ENCODE results near the gene IMMP2L.

IMMP2L gene

DNA sequence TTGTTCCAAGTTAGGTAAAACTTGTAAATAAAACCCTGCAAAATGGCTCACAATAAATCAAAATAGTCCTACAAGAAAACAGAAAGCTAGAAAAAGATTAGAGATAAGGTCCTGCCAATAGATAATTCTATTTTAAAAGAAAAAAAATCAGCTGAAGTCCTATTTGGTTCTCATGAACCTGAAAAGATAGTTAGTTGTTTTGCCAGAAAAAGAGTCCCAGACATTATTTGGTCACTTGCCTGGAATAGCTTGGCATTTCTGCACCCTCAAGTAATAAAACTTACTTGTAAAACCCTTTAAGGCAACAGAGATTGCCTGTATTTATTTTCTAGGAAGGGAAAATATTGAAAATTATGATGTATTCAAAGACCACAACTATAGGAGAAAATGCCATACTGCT lies 423.7 kb downstream of the IMMP2L start:
- no peak for DNase-seq

DNA sequence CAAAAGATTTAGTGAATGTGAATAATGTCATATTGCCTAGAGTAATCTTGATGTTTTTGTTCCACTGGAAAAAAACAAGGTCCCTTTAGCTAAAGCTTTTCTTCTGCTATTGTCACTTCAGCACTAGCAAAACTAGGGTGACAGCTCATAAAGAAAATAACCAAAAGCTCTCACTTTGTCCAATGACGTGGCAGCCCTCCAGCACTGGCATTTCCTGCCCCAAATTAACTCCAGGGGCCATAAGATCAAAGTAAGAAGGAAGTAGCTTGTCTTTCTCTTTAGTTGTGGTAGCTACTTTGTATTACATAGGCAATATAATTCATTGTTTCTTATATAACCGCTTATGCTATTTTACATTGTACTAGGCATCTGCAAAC lies 424.1 kb downstream of the IMMP2L start:
- DNase-seq = no peak

DNA sequence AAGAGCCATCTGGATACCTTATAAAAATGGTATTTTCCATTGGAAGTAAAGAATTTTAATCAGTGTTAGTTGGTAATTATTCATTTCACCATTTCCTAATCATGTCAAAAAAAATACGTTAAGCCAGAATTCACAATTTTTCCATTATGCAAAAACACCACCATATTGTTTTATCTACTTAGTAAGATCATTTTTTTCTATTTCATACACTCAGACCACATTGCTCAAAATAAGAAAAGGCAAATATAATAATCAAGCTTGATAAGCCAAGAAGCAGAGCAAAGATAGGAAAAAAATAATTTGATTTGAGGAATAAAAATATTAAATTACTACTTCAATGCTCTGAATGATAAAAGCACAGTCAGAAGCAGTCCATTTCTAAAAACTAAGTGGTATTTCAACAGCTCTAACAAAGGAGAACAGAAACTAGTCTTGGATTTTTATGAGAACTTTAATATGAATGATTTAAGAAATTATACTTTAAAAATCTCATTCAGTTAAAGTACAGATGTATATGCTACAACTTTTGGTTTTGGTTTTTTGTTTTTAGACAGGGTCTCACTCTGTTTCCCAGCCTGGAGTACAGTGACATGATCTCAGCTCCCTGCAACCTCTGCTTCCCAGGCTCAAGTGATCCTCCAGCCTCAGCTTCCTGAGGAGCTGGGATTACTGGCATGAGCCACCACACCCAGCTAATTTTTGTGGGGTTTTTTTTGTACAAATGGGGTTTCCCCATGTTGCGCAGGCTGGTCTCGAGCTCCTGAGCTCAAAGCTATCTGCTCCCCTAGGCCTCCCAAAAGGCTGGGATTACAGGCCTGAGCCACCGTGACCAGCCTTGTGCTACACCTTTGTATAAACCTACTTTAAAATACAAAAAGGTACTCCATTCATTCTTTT lies 424.7 kb downstream of the IMMP2L start:
- DNase-seq = no peak

DNA sequence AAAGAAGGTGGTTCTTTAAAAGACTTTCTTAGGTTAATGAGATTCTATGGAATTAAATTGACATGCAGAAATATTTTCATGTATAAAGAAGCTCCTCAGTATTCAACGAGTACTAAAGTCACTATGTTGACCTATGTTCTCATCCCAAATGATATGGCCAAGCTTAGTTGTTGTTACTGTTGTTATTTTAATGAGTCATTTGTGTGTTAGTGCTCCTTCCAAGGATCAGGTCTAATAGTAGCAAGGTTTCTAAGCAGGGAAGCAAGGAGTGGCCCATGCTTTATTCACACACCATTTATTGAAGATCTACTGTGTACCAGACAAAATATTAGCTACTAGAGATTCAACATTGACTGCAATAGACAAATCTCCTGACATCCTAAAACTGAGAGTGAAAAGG lies 429.5 kb downstream of the IMMP2L start:
- DNase-seq = no peak

DNA sequence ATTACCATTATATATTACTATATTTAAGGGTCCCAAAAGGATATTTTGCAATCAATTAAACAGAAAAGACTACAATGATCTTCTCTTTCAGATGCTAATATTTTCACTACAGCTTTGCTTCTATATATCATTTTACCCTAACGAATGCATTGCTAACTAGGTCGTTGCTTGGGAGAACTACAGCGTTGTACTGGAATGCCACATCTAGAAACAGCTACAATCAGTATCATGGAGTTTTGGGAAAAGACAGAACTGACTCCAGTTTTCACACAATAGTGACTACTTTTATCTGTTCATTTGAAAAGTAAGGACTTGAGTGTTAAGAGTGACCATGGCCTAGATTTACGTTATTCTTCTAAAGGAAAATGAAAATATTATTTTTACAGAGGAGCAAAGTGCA lies 432.9 kb downstream of the IMMP2L start:
- DNase-seq = no peak

DNA sequence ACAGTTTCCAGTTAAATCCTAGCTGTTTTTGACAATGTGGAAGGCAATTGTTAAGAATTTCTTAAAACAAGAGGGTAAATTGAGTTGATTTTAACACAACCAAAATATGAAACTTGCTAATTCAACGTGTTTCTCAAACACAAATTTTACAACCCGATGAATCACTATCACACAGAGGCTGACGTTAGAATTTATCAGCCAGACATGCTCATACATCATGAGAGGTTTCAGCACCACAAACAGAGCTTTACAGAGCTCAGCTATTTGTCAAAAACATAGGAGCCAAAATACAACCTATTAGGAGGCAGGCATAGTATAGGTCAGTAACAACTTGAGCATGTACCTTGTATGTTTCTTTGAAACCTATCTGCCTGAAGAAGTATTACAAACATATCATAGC lies 435.3 kb downstream of the IMMP2L start:
- DNase-seq = no peak

DNA sequence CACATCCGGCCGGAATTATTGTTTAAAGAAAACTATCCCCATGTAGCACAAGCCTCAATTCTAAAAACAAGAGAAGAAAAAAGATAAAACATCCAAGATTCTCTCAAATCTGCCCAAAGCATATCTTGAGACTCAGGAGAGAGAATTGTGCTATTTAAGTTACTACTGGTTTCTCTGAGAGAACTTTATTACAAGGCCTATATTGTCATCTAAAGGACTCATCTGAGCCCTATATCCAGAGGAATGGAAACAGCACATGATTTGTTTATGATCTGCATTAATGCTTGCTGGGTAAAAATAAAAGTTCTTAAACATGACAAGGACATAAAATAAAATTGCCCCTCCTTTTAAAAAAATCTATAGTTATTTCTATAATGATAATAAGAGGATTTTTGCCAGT lies 446.3 kb downstream of the IMMP2L start:
- no peak for DNase-seq

DNA sequence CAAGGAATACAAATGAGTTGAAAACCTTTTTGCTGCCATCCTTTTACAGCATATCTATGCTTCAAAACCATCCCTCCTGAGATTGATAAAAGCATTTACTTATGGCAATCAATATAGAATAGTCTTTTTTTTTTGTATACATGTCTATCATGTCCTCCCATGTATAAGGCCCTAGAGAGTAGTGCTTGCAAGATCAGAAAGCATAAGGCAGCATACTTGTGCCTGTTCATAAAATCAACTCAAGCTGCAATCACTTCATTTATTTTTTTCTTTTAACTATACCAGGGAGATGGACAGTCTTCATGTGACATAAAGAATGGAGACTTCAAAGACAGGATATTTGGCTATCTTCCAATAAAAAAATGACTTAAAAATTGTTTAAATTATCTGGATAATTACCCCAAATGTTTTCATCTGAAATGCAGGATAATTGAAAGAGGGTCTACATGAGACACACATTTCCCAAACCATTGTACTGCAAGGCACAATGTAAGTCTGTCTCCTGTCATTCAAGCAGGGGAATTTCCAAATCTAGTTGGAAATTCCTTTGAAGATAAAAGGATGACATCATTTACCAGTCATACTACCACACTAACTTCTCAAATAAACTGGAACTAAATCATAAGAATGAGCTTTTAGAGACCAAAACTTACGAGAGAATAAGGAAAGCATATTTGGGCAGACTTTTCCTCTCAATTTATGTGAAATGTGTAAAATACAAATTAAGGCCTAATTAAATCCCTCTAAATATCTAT lies 448.9 kb downstream of the IMMP2L start:
- DNase-seq = no peak

DNA sequence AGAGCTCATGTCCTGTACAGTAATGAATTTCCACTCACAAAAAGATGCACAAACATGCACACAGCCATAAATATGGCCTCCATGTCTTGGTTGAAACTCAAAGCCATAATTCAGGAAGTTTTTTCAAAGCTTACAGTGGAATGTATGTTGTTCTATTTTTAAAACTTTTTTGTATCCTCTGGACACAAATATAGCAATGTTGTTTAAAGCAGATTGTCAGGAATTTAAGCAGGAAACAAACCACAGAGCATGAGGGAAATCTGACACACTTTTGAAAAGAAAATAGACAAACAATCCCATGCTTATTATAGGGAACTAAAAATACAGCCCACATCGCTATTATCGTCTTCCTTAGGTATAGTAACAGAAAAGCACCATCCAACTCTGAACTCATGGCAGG lies 449.9 kb downstream of the IMMP2L start:
- no peak for DNase-seq

DNA sequence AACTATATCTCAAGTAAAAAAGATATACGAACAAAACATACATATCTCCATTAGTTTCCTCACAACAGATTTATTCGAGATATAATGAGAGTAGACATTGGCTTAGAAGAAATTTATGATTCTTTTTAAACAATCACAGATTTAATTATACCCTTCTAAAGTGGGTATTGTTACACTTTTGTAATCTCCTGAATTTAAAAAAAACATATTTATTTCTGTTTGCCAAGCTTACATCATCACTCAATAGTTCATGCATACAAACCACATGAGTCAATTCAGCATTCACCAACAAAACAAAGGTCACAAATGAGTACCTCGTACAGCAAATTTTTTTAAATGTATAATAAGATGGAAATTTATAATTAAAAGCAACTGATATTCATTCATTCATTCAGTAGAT lies 453.8 kb downstream of the IMMP2L start:
- DNase-seq = no peak

DNA sequence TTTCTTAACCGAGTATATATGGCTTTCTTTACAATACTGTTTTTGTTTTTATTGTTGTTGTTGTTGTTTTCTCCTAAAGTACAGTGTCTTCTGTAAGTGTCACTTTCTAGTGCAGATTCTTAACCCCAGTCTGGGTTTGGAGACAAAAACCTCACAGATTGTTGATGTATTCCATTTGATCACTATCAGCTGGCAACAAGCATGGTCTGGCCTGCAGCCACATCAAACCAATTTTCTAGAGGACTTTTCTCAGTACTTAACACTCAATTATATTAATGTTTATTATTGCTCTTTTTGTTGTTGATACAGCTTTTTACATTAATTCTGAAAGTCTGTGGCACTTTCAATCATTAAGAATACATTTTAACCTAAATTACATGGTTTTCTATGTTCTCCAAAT lies 454.3 kb downstream of the IMMP2L start:
- DNase-seq = no peak

DNA sequence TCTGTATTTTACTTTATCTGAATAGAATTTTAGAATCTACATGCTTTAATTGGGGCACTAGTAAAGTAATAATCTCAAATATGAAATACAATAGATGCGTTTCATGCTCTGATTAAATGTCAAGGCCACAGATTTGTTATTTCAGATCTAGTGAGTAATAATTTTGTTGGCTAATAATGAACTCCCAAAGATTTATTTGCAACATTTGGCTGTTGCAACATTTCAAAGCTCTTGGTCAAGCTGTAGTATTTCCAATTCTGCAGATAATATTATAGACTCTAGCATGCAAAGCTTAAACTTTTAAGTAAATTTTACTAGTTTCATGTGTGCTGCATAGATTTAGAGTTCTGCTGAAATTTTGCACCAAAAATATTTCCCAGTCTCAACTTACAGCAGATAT lies 454.7 kb downstream of the IMMP2L start:
- no peak for DNase-seq

DNA sequence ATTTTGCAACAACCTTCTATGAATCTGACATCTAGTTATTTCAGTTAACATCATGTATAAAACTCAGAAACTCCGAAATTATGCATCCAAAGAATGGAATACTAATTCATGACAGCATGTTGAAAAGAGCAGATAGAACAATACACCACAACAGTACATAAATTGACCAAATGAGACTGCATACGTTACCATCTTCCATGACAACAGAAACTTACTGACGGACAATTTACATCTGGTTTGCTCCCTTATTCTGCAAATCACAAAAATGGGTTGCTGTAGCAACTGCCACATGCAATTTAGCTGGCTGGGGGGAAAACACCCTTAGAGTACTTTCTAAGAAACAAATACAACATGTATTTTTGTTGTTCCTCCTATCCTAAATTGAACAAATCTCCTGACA lies 457.0 kb downstream of the IMMP2L start:
- DNase-seq = no peak

DNA sequence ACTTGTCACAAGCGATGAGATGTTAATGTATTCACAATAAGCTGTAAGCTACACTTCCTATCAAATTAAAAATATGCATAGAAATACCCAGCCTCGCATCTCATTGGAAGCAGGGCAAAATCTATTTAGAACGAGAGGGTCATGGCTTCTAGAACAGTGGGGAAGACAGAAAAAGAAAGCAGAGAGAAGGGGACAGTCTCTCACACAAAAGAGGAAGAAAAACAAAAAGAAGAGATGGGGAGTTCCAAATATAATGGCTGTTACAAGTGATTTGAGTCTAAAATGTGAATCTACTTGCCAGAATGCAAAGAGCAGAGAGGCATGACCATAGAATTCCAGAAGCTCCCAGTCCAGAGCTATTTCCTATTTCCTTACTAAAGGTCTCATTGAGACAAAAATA lies 457.6 kb downstream of the IMMP2L start:
- DNase-seq = no peak

DNA sequence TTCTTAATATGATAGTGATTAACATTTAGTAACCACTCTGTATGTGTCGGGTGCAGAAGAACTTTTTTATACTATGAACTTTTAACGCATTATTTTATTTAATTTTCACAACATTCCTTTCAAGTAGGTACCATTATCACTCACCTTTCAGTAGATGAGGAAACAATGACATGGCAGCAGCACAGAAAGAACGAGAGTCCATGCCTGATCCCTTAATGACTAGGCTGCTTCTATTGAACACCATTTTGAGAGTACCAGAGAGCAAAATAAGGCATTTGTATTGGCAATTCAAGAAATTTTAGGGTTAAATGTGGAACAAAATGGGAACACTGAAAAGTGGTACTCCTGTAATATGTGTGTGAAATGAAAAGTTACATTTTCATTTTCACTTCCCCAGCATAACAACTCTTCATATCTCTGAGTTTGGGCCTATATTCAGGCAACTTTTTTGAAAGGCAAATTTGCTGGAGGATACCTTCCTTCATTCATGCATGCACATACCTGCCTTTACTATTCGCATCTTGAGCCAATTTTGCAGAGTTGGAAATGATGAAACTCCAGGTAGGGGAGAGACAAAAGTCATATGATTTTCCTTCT lies 458.5 kb downstream of the IMMP2L start:
- no peak for DNase-seq

DNA sequence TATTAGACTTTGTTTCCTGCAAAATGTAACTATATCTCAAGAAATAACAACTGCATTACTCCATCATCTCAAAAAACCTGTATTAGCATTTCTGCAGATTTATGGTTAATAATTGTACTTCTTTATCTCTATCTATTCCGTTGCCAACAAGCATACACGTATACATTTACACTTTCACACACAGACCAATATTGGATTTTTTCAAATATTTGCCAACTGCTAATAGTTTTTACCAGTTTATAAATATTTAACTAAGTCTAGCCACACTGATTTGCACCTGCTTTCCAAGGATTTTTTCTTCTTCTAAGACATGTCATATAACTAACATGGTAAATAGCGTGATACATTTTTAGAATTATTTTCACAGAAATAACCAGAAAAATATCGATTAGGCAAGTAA lies 459.2 kb downstream of the IMMP2L start:
- no peak for DNase-seq

DNA sequence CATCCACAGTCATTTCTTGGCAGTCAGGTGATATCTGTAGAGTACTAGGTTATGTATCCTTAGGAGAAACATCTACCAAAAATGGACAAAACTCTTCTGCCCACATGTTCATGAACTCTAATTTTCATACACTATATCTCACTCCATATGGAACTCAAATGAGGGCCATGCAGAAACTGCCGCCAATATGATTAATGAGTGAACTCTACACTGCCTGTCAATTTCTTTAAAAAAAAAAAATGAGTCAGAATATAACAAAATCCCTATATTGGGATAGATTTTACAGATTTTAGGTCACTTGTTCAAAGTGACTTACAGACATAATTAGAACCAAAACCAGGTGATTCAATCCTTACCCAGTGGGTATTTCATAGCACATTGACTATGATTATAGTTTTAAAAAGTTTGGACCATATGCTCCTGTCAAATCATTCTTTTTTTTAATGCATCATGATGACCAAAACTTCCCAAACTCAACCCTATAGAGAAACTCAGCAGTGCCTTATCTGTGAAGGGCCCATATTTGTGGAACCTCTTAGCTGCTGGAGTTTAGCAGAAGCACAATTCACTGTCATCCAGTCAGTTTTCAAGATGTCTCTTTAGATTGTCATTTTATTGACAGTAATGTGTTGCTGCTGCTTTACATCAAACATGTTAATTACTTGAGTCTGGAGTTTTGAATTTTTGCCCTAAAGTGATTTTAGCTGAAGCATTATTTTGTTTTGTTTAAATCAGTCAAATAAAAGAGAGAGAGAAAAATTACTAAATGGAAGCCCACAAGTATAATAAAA lies 460.2 kb downstream of the IMMP2L start:
- no peak for DNase-seq

DNA sequence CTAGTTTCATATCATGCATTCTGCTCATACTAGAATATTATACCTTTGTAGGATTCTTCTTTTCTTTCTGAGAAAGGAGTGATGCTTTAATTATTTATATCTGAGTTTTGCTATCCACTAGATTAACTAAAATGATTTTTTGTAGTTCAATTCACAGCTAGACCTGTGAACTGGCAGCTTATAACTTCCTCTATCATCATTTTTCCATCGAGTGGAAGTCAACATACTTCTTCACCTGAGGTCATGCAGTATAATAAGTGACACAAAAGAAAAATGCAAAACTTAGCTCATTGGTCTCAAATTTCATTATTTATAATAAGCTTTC lies 463.4 kb downstream of the IMMP2L start:
- no peak for DNase-seq

DNA sequence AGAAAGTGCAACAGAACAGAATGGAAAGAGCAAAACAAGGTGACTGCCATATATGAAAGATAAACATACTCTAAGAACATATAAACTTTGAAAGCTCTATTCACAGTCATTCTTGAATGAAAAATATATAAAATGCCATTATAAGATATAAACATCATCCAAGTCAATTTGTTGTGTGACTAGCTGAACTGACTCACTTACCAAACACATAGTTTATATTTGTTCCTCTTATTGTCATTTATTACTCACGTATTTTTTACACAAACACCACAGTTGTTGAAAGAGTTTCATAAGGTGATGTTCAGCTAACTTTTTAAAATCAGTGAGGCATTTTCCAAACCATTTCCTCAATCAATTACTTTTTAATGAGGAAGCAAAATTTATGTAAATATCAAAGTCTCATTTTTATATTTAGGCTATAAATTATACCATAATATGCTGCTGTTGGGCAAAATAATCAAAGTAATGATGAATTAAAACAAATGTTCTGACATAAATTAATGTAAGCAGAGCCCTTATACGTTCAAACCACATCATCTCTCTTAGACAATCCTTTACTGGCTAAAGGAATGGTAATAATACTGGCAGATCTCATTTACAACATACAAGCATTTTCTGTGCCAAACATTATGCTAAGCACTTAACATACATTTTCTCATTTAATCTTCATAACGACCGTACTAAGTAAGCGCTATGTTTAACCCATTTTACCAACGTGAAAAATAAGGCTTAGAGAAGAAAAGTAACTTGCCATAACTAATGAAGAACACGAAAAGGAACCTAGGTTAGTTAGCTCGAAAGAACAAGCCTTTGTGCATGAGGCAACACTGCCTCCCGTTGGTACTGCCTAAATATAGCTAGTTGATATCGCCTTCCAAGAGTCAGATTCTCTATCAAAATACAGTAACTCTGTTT lies 464.0 kb downstream of the IMMP2L start:
- DNase-seq = no peak

DNA sequence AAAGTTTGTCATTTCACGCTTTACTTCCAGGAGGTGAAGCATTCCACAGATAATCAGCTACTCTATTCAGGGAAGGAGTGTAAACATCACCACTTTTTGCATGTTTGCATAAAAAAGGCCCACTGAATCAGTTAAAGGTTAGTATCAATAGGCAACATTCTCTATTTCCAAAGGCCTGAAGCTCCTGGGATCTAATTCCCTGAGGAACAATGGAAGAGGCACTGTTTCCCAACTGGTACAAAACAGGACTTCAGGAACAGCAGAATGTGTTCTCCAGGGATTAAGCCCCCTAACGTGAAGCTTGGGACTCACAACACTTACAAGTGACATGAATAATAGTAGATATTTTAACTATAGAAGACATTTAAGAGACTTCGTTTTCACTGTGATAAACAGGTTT lies 465.3 kb downstream of the IMMP2L start:
- DNase-seq = no peak

DNA sequence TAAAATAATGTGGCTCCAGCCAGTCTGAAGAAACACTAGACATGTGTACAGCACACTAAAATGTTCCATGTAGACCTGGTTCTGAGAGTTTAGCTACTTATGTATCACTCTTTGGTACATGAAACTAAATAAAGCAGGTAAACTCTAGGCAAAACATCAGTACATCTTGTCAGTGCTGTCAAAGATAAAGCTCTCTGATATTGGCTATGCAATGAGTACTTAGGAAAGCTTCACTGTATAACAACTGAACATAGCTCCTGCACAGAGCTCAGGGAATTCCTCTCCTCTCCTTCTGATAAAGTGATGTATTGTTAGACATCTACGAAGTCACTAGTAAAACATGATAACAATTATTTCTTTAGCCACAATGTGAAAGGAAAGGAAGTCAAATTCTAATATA lies 467.9 kb downstream of the IMMP2L start:
- DNase-seq = no peak

DNA sequence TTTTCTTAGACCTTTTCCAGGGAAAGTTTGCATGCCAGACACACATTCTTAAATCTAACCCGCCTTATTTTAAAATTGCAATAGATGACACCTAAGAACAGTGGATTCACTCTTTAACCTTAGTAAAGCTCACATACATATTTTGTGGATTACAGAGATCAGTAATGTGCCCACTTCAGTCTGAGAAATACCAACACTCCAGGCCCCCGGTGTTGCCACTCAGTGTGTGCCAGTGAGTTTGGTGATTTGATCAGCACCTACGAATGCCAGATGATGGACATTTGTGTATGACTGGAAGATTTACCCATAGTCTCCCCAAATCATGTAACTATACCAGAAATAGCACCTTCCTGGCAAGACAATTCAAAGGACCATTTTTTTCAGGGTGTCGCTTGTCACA lies 468.8 kb downstream of the IMMP2L start:
- no peak for DNase-seq
